IPS-18c (cell line): ENCODE data around the gene NOTCH2.
"Not testable (repeated sequence)": the region's sequence is repeated elsewhere in the genome, so short reads cannot be mapped to it uniquely, and the experiment has no call there.

ENCODE experiments used
- H3K4me3 ChIP-seq: 2 replicates; pipeline ENCODE4 v1.7.0; 2013; ENCODE audit warnings: low read depth, mild to moderate bottlenecking, low read length, moderate library complexity; ENCODE audit not compliant: insufficient read depth
- H3K9me3 ChIP-seq: one replicate; pipeline ENCODE4 v1.6.1; 2013; ENCODE audit warnings: mild to moderate bottlenecking, low read length, moderate library complexity; ENCODE audit not compliant: control insufficient read depth, insufficient read depth

NOTCH2 gene

DNA sequence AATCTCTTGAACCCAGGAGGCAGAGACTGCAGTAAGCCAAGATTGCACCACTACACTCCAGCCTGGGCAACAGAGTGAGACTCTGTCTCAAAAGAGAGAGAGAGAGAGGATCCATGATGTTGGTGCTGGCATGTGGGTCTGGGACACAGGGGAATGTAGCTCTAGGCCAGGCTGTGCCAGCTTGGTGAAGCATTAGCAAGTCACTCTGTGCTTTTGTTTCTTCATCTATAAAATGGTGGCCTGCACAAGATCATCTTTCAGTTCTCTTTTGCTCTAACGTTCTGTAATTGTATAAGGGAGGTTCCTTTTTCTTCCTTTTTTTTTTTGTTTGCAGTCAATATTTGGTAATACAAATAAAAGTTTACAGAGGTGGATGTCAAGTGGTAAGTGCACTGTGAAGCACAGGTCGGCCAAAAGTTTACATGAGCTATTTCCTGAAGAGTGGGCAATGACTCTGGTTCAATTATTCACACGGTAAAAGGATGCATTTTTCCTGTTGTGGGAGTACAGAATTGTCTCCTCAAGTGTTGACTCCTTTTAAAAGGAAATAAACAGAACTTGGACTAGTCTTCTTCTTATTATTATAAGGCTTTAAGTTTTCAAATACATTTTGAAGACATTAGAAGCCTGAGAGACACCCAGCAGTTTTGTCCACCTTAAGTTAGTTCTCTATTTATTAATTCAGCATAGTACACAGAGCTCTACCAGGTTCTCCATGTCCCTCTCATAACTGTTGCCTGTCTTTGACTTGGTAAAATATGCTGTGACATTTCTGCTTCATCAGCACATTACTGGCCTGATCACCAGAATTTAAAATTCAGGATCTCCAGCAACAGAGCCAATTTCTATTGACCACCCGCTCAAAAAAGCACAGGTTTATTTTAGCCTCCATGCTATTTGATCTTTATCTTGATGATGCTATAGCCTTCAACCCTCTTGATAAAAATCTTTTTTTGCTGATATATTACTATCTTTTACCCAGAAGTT lies 23.1 kb upstream of the NOTCH2 start:
- not testable (repeated sequence) for H3K9me3 ChIP-seq, H3K4me3 ChIP-seq

DNA sequence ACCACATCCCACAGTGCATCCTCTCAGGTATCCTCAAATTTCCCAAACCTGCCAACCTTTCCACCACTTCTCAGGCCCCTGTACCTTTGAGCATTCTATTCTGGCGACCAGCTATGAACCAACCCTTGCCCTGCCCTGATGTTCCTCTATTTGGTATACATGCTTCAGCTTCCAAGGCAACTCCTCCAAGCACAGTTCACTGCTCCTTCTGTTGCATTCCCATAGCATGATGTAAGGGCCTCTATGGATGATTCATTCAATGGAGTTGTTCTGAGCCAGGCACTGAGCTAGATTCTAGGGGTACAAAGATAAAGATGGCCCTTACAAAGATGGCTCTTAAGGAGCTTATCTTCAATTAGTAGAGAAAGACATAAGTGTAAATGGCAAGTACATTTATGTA lies 21.4 kb upstream of the NOTCH2 start:
- not testable (repeated sequence) for H3K9me3 ChIP-seq, H3K4me3 ChIP-seq

DNA sequence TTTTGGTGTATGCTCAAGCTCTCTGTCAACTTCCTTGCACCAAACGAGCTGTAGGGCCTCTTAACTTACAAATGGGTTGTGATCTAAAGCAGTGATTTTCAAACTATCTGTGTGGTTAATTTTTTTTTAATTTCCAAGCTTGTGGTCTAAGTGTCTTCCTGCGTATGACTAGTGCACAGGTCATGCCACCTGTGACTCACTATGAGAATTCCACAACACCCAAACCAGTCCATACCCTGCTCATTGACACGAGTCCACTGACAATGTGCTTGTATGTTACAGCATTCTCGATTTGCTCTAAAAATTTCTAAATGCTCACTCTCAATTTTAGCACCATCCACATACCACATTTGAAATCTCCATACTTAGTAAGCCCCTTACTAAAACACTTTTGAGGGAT lies 18.5 kb upstream of the NOTCH2 start:
- H3K9me3 ChIP-seq, H3K4me3 ChIP-seq: not testable (repeated sequence)

DNA sequence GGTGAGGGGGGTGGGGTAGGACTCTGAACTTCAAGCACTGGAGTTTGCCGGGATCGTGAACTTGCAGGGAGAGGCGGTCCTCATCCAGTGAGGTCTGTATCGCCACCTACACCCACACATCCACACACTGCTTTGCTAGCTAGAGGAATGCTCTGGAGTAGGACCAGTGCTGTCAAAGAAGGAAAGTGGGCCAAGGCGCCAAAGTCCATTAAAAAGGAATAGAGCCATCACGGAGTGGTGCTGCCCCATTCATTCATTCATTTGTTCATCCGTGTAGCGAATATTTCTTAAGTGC lies 405 bp upstream of the NOTCH2 start:
- H3K9me3 ChIP-seq, H3K4me3 ChIP-seq: not testable (repeated sequence)

DNA sequence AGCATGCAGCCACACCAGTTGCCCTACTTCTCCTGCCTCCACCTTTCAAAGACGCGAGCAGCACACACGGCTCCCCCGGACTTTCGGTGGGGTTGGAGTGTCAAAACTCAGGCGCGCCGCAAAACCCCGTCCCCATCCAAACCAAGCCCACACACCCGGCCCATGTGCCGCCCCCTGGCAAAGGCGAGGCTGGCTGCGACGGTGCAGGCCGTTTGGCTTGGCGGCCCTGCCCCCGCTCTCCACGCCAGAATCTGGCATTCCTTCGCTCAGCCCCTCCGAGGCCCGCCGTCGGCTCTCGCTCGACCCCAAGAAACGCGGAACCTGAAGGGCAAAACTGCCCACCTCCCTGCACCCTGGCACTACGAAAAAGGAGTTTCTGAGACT lies 787 bp downstream of the NOTCH2 start:
- H3K9me3 ChIP-seq: not testable (repeated sequence)
- H3K4me3 ChIP-seq: peak overlapping the region; percentile 43; the same call in 1 of the 2 replicates

DNA sequence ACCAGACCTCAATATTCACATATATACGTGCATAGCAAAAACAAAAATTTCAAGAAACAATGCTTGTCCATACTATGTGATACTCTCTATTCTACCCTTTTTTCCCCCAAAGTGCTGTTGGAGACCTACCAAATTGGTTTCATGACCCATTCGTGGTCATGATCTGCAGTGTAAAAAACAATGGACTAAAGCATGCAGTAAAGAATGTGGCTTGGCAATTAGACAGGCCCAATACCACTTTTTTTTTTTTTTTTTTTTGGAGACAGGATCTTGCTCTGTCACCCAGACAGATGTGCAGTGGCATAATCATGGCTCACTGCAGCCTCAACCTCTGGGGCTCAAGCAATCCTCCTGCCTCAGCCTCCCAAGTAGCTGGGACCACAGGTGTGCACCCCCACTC lies 21.3 kb downstream of the NOTCH2 start:
- H3K9me3 ChIP-seq, H3K4me3 ChIP-seq: not testable (repeated sequence)

DNA sequence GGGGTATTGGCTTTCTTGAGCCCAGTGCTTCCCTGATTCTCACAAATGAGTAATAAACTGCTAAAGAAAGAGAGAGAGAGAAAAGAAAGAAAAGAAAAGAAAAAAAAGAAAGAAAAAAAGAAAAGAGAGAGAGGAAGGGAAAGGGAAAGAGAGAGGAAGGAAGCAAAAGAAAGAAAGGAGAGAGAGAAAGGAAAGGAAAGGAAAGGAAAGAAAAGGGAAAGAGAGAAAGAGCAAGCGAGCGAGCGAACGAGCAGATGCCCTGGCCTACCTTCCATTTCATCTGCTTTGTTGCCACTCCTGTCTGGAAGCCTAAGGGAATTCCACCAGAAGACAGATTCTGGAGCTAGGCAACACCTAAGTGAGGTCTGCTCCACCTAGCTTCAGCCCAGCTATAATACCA lies 27.7 kb downstream of the NOTCH2 start:
- H3K9me3 ChIP-seq, H3K4me3 ChIP-seq: not testable (repeated sequence)

DNA sequence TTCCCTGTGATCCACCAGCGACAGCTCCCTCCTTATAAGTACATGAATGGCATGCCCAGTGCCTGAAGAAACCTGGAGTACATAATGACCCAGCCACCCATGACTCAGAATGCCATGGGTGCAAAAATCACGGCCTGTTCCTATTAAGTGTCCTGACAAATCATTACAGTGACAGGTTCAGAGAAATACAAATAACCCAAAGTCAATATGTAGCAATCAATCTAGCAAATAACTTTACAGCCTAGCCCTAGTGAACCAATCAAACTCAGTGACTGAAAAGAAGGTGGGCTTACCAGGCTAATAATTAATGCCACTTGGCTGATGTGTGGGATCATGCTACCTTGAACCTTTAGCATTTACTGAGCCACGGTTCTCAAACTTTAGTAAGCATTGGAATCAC lies 37.2 kb downstream of the NOTCH2 start:
- H3K4me3 ChIP-seq, H3K9me3 ChIP-seq: not testable (repeated sequence)

DNA sequence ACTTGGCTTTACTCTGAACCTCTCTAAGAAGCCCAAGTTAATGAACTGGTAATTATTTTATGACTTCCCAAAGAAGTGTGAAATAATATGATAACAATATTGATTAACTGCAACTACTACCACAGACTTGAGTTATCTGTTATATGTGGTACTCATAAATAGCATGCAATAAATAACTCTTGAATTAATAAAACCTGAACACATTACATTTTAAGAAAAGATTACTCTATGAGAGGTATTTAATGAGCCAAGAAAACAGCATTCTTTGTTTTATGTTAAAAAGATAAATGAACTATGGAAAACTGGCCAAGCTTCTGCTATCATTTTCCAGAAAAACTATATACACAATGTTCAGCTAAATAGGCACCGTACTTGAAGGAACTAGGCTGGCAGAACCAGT lies 45.7 kb downstream of the NOTCH2 start:
- not testable (repeated sequence) for H3K4me3 ChIP-seq, H3K9me3 ChIP-seq

DNA sequence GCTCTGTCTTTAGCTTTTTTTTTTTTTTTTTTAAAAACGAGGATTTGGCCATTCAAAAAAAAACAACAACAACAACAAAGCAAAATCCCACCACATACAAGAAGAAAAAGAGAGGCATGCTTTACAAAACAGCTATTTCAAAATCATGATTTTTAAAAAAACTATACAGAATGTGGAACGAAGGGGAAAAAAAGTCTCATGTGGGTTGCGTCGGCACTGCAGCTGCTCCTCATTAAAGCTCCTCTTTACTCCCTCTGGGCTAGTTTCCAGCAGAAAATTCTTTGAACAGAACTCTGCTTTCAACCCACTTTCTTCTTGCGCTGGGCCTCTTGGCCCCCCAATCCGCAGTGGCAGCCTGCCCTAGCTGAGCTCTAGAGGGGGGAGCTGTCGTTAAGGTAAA lies 54.5 kb downstream of the NOTCH2 start:
- H3K4me3 ChIP-seq, H3K9me3 ChIP-seq: not testable (repeated sequence)

DNA sequence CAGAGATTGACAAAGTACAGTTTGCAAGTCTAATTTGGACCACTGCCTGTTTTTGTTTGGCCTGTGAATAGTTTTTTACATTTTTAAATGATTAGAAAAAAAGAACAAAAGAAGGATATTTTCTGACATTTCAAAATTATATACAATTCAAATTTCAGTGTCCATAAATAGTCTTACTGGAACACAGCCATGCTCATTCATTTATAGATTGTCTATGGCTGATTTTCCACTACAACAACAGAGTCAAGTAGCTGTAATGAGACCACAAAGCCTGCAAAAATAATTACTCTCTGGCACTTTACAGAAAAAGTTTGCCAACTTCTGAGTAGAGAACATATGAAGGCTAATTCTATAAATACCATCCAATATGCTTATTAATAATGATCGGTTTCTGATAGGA lies 61.1 kb downstream of the NOTCH2 start:
- not testable (repeated sequence) for H3K4me3 ChIP-seq, H3K9me3 ChIP-seq

DNA sequence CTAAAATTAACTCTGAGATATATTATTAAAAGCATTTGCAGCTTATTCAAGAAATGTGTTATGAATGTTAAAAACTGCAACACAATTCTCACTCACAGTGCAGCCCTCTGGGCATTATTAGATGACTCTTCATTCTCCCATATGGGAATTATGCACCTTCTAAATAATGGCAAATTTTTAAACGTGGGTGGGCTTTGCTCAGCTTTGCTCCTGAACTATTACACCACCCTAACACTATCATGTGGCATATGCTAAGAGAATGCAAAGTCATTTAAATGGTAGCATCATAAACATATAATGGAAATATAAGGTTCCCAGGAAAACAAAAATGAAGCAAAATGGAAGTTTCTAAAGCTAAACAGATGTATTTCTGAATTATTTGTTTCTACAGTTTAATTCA lies 61.6 kb downstream of the NOTCH2 start:
- H3K9me3 ChIP-seq, H3K4me3 ChIP-seq: not testable (repeated sequence)

DNA sequence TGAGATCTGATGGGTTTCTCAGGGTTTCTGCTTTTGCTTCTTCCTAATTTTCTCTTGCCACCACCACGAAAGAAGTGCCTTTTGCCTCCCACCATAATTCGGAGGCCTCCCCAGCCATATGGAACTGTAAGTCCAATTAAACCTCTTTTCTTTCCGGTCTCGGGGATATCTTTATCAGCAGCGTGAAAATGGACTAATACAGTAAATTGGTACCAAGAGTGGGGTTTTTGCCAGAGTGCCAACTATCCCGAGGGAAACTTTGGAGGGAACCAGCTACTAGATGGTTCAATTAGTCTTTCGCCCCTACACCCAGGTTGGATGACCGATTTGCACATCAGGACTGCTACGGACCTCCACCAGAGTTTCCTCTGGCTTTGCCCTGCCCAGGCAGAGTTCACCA lies 68.4 kb downstream of the NOTCH2 start:
- H3K4me3 ChIP-seq, H3K9me3 ChIP-seq: not testable (repeated sequence)

DNA sequence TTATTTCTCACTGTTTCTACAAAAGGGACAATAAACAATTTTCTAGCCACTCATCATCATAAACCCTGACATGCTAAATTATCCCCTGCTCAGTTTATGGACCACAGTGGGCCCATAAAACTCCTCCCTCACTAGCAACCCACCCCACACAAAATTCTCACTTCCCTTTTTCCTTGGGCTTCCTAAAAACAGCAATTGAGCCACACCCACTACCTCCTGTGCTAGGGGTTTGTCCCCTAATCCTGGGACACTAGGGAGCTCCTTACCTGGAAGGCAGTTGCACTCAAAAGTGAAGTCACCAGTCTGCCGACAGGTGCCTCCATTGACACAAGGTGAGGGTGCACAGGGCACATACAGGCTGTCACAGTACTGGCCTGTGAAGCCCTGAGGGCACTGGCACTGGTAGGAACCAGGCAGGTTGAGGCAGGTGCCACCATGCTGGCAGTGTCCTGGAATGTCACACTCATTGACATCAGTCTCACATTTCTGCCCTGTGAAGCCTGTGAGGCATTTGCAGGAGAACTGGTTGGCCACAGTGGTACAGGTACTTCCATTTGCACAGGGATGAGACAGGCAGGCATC lies 72.6 kb downstream of the NOTCH2 start:
- not testable (repeated sequence) for H3K4me3 ChIP-seq, H3K9me3 ChIP-seq

DNA sequence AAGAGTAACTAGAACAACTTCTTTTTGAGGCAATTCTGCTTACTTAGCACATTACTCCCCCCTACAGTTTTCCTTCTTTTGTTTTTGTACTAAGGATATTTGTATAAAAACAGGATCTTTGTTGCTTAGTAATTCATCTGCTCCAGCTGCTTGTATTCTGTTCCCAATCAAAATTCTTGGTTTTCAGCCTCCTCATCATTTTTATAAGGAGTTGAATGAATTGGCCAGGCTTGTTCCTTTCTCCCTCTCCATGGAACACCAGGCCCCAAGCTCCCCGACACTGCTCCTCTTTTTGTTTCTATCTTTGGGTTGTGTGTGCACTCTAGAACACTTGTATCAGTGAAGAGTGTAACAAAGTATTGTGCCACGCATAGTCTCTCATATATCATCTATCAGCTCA lies 73.5 kb downstream of the NOTCH2 start:
- H3K4me3 ChIP-seq, H3K9me3 ChIP-seq: not testable (repeated sequence)

DNA sequence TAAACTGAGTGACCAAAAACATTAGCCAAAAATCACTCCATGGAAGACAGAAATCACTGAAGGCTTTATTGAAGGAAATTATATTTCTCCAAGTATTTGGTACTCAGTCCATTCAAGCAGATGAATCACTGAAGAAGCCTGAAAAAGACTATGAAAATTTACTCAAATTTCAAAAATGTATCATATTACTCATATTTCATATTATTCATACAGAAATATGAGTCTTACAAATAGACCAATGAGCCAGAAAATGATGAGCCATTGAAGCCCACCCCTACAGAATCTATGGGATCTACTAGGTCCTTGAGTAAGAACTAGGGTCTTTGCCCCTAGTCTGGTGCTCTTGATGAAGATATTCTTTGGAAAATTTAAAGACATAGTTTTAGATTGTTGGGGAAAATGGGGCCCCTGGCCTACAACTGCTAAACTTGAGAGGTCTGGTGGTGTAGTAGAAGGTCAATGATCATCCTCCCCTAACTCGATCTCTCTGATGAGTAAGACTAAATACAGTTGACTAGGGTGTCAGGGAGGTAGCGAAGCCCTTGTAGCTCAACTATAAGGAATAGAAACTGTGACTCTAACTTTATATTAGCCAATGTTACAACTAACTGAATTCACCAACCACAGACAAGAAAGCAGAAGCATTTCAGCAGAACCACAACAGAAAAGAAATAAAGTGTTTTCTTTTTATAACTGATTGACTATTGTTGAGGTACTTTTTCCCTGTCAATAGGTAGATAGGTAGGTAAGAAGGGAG lies 81.0 kb downstream of the NOTCH2 start:
- Histone ChIP-seq H3K9me3 (no peaks in the 10 kb centered on the region), H3K4me3 (no peak overlapping the region)

DNA sequence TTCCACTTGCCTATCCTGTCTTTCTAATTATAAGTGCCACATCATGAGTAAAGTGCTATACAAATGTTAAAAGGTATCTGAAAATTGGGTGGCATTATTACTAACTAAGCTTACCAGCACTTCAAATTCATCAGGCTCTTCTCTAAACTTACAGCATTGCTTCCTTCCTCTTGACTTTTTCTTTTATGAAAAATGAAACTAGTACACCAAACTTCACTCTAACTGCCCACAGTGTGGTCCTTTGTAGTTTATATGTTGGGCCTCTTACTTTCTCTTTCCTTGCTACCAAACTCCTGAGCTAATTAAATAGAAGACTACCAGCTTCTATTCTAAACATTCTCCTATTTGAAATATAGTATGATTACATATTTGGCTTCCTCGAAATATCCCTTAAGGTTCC lies 81.8 kb downstream of the NOTCH2 start:
- H3K4me3 ChIP-seq: no peak overlapping the region
- no peaks in the 10 kb centered on the region for H3K9me3 ChIP-seq

DNA sequence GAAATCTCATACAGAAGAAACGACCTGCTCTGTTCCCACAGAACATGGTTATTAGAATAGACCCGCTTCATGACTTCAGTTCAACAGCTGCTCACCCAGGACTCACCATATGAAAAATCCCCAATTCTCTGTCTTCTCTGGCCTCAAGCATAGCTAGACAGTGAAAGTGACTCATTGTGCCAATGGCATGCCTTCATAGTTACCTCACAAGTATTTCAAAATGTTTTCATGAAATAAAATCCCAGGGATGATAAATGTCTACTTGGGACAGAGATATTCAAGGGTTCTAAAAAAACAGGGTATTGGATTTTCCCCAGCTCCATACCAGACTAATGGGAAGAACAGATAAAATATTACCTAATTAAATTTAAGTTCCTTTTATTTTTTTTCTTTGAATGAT lies 82.3 kb downstream of the NOTCH2 start:
- H3K9me3 ChIP-seq: no peaks in the 10 kb centered on the region
- H3K4me3 ChIP-seq: no peak overlapping the region
